Activated CD8-positive, alpha-beta memory T cell treated with anti-CD3 and anti-CD28 coated beads, Interleukin-2, amount 50 U/mL, for 24 hours (primary cell): ENCODE data around the gene COG5.
"Not testable (repeated sequence)": the region's sequence is repeated elsewhere in the genome, so short reads cannot be mapped to it uniquely, and the experiment has no call there.

ENCODE experiments used
- DNase-seq: peaks from one replicate; pipeline ENCODE4 v3.0.0-alpha.2; 2020; ENCODE audit errors: extremely low read depth

Gene COG5

DNA sequence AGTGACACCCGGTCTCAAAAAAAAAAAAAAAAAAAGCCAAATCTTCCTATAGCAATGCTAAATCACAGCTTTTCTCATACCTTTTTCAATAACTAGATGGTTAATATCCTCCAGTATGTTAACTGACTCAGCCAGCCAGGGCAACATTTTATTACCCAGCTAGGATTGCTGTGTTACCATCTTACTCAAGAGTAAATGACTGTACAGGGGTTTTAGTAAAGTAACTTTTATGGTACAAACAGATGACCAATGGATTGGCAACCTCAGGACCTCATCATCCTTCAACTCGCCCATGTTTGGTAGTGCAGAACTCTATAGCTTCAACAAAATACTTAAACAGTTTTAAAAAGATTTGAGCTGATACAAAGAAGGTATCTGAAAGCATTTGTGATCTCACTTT is 335.4 kb downstream of the COG5 start:
- DNase-seq, result no peak

DNA sequence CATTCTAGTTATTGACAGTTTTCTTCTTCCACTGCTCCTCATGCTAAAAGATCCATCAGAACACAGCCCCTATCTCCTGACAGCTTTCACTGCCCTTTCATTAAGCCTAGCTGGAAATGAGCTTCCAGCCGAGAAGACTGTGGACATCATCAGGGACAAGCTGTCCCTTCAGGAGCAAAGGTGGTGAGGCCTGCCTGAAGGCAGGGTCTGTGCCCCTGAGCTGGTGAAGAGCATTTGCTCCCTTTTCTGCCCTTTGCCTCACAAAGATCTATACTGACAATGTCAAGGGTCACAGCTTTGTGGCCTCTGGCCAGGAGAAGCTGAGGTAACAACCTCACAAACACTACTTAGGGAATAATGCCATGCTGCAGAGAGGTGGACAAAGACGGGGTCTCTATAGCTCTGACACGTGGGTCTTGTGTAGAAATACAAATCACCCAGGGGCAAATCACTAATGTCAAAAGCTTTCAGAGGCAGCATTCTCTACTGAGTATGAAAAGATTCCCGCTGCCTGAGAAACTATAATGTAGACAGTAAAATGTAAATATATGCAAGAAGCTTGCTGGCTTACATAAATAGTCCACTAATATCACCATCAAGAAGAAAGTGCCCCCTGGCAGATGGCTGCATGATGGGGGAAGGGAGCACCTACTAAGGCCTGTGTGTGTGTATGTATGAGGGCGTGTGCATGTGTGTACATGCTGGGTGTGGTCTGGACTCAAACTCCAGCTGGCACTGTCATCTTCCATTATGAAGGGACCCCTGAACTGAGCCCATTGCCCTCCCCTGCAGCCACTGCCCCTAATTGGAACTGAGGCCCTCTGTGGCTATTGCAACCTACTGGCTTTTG is 339.1 kb downstream of the COG5 start:
- DNase-seq, result no peak

DNA sequence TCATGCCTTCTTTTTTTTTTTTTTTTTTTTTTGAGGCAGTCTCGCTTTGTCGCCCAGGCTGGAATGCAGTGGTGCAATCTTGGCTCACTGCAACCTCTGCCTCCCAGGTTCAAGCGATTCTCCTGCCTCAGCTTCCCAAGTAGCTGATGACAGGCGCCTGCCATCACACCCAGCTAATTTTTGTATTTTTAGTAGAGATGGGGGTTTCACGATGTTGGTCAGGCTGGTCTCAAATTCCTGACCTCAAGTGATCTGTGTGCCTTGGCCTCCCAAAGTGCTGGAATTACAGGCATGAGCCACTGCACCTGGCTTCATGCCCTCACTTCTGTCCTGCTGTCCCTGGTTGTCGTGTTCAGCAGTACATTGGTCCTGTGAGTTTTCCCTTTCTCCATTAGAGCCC is 342.9 kb downstream of the COG5 start:
- DNase-seq, result not testable (repeated sequence)

DNA sequence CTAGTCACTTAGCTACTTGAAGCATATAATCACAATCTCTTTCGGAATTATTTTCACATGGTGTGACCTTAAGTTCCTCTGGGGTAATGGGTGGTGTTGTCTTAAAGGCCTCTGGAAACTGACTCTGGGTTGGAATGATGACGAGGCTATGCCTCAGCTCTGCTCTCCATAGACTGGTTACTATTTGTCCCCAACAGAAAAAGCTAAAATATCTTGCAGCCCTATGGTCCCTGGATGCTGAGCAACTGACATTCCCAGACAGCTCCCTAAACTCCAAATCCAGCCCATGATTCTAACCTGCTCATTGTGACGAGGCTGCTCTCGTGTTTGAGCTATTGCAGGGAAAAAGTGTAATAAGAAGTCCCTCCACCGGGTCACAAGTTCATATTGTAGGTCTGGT is 343.4 kb downstream of the COG5 start:
- no peak for DNase-seq

DNA sequence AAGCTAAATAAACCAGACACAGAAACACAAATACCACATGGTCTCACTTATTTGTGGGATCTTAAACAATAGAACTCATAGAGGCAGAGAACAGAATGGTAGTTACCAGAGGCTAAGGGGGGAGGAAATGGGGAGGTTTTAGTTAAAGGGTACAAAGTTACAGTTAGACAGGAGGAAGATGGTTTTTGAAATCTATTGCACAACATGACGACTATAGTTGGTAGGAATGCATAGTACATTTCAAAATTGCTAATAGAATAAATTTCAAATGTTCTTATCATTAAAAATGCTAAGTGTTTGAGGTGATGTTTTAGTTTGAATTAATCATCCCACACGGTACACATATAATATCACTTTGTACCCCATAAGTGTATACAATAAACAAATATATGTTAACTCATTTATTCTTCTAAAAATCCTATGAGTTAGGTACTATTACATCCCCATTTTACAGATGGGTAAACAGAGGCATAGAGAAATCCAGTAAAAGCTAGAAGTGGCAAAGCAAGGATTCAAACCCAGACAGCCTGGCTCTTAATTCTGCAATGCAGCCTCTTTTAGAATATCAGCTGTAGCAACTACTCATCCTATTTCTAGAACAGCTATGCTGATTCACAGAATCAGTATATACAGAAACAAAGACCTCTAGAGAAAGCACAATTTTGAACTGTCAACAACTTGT is 344.0 kb downstream of the COG5 start:
- no peak for DNase-seq

DNA sequence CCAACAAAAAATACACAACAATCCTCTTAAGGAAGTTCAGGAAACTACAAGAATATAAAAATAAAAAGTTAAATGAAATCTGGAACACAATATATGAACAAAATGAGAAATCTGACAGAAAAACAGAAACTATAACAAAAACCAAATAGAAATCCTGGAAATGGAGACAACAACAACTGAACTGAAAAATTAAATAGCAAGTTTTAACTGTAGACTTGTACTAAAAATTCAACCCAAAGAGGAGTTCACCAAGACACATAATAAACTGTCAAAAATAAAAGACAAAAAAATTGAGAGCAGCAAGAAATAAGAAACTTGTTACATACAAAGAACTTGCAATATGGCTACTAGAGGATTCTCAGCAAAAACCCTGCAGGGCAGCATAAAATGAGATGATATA is 349.8 kb downstream of the COG5 start:
- DNase-seq, result no peak

DNA sequence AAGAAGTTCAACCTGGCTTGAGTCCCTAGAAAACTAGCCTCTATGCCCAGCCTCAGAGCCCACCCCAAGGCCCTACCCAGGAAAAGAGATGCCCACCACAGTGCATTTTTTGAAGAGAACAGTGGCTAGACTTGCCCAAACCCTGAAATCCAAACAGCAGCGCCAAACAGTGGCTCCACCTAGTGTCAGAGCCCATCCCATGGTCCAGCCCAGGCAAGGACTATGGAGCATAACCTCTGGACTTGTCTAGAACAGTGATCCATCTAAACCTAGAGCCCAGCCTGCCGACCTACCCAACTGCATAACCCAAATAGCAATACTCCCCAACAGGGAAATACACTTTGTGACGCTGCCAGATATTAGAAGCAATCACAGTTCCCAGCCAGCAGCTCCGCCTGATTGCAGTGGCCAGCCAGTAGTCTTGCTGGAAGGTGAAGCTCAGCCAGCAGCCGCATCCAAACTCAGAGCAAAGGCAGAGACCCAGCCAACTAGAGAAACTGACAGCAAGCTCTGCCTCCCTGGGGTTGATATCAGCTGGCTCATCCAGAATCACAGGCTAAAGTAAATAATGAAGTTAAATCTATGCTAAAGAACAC is 350.4 kb downstream of the COG5 start:
- DNase-seq, result no peak

DNA sequence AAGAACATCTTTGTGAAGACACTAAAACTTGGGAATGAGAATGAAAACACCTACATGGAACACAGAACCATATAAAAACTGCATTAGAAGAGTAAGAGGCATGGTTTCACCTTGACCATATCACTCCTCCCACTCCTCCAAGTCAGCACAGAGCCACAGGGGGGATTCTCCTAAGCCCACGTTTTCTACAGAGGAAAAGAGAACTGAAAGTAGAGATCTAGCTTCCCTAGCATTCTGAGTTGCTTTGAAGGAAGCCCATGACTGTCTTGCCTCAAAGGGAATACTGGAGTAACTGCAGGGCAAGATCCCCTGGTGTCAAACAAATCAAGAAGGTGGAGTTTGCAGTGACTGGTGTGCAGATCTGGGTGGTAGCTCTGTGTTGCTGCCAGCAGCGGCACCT is 351.0 kb downstream of the COG5 start:
- no peak for DNase-seq

DNA sequence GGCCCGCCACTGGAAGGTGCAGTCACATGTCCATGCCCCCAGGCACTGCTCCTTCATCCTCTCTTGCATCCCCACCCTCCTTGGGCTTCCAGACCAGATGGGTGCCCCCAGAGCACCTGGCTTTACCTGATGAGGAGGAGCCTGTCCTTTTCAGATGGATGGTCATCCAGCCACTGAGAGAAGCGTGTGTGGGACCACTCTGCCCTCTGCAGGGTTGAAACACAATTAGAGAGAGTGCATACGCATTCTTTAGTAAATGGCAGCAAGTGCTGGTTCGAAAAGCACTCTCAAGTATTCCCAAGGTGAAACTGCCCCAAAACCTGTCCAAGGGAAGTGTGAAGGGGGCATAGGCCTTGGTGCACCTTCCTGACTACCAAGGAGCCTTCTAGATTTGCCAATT is 353.3 kb downstream of the COG5 start:
- no peak for DNase-seq

DNA sequence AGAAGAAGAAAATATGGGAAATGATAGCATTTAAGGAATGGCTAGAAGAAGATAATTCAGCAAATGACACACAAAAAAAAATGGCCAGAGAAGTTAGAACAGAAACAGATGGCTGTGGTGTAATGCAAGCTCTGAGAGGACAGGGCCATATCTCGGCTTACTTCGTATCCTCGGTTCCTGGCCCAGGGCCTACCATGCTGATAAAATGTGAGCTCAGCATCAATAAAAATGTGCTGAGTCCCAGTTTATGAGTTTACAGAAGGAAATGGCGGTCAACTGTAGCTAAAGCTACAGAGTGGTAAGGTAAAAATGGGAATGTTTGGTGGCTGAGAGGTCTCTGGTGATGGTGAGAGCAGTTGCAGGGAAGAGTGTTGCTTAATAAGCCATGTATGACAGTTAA is 354.2 kb downstream of the COG5 start:
- DNase-seq, result no peak

DNA sequence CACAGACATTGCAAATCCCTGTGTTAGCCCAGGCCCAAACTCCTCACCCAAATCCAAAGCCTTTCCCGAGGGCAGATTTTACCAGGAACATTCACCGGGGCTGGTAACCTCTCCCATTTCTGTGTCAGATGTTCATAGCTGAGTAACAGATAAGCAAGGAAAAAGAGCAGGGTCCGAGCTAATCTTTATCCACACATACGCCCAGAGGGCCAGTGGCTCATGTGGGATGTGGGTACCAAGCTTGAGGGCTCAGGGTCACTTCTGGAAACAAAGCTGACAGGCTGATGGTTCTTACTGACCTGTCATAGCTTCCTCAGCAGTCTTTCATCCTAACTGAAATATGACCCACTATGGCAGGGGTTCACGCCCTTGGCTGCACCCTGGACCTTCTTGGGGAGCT is 355.2 kb downstream of the COG5 start:
- DNase-seq, result no peak

DNA sequence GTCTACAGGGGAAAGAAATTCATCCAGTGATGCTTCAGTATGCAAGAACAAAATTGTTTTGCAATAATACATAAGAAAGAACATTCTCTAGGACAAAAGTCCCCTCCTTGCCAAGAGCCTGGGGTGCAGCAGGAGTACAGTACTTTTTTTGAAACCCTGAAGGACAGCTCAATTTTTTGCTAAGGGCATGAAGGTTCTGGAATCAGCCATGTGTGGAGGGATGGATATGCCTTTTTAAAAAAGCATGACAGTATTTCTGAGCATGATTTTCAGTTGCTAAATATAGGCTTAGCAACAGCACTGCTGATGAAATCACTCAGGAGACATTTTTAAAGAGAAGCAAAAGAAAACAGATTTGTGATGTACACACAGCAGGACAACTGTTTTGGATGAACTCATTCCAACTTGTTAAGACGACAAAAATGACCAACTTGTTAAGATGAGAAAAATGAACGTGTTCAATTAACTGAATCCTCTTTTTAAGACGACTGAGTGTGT is 355.6 kb downstream of the COG5 start:
- DNase-seq, result no peak

DNA sequence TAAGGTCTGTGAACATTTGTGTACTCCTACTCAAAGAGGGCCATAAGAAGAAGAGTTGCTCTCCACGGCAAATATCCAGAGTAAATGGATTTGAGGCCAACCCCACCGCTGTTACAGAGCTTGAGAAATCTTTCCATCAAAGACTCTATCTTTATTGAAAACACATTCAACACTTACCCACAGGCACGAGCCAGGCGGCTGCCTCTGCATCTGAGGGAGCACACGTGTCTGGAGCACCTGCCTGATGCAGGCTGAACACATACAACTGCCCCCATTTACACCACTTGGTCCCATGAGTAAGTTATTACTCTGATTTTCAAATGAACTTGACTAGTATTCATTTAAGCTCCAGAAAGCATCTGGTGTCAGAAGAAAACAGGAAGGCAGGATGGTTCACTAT is 356.3 kb downstream of the COG5 start:
- no peak for DNase-seq

DNA sequence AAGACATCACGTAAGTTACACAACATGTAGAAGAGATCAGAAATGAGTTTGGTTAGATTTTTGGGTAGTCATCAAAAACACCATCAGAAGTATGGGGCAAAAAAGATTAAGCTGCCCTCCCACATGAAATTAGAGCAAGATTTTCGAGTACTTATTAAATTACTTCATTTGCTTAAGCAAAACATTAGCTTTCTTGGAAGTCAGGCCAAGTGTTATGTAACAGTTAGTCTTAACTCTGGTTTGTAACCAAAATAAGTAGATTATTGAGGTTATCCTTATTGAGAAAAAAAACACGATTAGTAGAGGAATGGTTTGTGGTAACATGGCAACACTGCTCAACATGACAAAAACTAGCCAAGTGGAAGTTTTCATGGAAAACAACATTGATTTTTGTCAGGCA is 357.0 kb downstream of the COG5 start:
- no peak for DNase-seq

DNA sequence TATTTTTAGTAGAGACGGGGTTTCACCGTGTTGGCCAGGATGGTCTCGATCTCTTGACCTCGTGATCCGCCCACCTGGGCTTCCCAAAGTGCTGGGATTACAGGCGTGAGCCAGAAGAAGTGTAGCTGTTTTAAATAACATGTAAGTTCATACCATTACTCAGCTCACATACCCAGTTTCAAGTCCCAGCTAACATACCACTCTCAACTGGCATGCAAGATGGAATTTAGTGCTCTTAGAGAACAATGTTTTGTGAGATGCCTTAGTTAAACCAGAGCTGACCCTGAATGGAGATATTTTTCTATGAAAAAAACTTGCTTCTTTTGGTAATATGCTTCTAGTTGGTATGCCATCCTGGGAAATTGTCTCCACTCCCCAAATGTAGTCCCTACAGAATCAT is 357.6 kb downstream of the COG5 start:
- no peak for DNase-seq

DNA sequence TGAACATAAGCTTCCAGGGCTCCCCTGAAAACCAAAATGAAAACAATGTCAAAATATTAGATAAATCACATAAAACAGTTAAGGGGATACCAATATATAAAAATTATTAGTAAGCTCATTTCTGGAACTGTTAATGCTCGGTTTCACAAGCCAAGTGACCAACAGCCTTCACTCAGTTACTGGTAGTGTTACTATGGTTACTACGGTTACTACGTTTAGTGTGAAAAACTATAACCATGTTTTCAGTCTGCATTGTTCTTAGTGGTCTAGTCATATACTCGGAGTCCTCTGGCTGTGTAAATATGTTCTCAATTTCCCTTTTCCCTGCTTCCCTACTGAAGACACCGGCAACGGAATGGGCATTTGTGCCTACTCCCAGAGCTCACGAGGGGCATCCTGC is 360.1 kb downstream of the COG5 start:
- no peak for DNase-seq

DNA sequence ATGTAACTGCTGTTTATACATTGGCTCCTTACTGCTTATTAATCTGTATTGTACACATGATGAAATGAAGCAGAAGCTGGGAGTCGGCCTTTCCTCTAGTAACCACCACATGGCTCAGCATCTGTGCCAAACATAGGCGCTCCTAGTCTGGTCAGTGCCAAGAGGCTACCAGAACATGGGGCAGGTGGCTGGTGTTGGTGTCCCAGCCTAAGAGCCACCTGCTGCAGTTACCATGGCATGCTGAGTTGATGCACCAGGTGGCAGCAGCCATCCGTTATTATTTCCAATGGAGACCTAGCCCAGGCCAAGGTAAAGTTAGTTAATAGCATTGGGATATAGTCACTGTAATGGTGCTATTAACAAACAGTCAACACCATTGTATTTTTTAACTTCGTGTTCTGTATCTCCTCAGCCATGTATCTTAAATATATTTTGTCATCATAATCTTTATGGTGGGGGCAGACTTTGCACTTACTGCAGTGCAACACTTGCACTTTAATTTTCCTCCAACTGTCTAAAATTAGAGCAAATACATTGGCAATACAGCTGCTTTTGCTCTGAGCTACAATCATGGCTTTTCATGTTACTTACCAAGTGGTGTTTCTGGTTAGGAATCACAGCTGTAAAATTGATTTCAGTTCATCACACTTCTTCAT is 361.8 kb downstream of the COG5 start:
- no peak for DNase-seq

DNA sequence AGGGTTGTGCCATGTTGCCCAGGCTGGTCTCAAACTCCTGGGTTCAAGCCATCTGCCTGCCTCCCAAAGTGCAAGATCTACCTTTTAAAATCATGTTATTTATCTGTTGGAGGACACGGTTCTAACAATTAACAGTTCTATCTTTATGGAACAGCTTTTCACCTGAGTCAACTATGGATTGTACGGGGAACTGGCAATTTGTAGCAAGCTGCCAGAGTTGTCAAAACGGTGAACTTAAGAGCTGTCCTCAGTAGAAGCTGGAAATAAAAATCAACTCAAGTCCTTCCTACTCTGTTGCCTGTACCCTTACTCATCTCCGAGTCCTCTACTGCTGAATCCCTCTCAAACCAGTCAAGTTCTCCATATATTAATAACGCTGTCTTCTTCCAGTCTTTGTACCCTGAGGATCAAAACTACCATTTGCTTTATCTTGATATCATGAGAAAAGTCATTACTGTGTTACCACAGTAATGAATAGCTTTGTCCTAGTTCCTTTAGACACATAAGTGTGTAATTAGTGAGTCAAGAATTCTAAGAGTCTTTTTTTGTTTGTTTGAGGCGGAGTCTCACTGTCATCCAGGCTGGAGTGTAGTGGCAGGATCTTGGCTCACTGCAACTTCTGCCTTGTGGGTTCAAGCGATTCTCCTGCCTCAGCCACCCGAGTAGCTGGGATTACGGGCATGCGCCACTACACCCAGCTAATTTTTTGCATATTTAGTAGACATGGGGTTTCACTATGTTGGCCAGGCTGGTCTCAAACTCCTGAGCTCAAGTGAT is 366.7 kb downstream of the COG5 start:
- DNase-seq, result no peak

DNA sequence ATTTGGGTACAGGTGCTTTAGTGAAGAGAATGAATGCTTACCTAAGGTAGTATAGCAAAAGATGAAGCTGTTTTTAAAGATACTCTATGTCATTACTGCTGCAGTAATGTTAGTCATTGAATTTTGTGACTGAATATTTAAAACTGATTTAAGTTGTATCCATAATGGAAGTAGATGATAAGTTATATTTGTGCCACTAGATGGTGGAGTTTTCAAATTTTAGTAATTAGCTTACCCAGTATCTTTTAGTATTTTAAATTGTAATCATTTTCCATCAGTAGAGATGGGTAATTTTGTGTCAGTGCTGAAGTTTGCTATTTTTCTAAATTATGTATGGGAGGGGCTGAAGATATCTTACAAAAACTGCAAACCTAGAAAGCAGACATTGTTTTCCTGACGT is 369.7 kb downstream of the COG5 start:
- DNase-seq, result no peak

DNA sequence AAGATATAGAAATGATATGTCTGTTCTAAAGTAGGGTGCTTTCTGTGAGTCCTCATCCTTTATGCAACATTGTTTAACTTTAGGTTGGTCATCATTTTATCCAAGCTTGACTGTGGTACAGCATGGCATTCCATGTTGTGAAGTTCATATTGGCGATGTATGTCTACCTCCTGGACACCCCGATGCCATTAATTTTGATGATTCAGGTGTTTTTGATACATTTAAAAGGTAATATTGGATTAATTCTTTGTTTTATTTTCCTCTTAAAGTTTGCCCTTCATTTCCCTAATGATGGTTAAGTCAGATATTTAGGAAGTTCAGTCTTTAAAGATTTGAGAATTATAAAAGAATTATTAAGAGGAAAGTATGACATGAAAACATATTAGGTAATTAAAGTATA is 373.6 kb downstream of the COG5 start:
- DNase-seq, result no peak

DNA sequence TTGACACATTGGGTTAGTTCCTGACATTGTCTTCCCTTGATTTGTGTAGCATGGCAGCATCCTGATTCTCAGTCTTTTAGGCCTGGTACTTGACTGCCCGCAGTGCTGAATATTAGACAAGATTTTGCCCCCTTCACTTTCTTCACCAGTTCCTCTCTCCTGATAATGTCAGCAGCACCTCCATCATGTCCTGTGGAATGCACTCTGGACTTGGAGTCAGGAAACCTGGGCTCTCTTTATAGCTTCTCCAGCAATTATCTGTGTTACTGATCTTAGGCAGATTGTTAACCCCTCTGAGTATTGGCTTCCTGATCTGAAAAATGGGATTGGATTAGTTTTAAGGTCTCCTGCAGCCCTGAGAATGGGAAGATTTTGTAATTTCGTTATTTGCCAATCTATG is 375.9 kb downstream of the COG5 start:
- no peak for DNase-seq

DNA sequence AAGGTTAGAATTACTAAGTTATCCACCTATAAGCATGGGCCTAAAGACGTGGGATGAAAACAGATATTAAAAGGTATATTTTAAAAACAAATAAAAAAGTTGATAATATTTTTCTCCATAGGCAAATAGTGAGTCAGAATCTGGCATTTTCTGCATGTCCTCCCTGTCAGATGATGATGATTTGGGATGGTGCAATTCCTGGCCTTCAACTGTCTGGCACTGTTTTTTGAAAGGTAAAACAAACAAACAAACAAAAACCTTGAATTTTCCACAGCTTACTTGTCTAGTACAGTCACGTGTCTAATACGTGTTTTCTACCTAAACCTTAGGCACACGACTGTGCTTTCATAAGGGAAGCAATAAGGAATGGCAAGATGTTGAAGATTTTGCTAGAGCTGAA is 377.5 kb downstream of the COG5 start:
- DNase-seq, result no peak
